Mesenchymal stem cell (in vitro differentiated cells and primary cell): ENCODE results near the gene FOXL1.
A peak's percentile ranks its signal among the peaks of the same experiment; 100 is the strongest.

Source experiments
- DNase-seq: peaks from one replicate; pipeline ENCODE4 v3.0.0-alpha.2; 2013
- H2AFZ ChIP-seq: one replicate; pipeline ENCODE4 v1.6.1; 2013; ENCODE audit warnings: low read depth, mild to moderate bottlenecking, control low read depth, inconsistent platforms, low read length, moderate library complexity
- H2AK5ac ChIP-seq: 2 replicates; pipeline ENCODE4 v1.6.1; 2013; ENCODE audit warnings: low read length, moderate library complexity, mild to moderate bottlenecking, inconsistent platforms; ENCODE audit not compliant: severe bottlenecking
- H2BK120ac ChIP-seq: one replicate; pipeline ENCODE4 v1.6.1; 2013; ENCODE audit warnings: low read depth, mild to moderate bottlenecking, inconsistent platforms, low read length, moderate library complexity
- H2BK12ac ChIP-seq, 2 experiments: one replicate each; pipeline ENCODE4 v1.6.1; 2013; ENCODE audit warnings: inconsistent platforms in 2 of 2, low read length in 2 of 2, mild to moderate bottlenecking in 2 of 2, moderate library complexity in 2 of 2, control low read depth in 1 of 2
- H2BK15ac ChIP-seq: one replicate; pipeline ENCODE4 v1.6.1; 2013; ENCODE audit warnings: mild to moderate bottlenecking, low read depth, inconsistent platforms; ENCODE audit not compliant: poor library complexity, severe bottlenecking
- H2BK5ac ChIP-seq: 2 replicates; pipeline ENCODE4 v1.6.1; 2013; ENCODE audit warnings: low read depth, mild to moderate bottlenecking, low read length, control low read depth, inconsistent platforms; ENCODE audit not compliant: poor library complexity, severe bottlenecking
- H3K14ac ChIP-seq, 2 experiments: one replicate each; pipeline ENCODE4 v1.6.1; 2013; ENCODE audit warnings: inconsistent platforms in 2 of 2, low read length in 2 of 2, control low read depth in 1 of 2, mild to moderate bottlenecking in 1 of 2, moderate library complexity in 1 of 2
- H3K18ac ChIP-seq, 2 experiments: one replicate each; pipeline ENCODE4 v1.6.1; 2013; ENCODE audit warnings: inconsistent platforms in 2 of 2, low read length in 2 of 2, control low read depth in 1 of 2, low read depth in 1 of 2, mild to moderate bottlenecking in 1 of 2
- H3K23ac ChIP-seq, 2 experiments: one replicate each; pipeline ENCODE4 v1.6.1; 2013; ENCODE audit warnings: inconsistent platforms in 2 of 2, low read length in 2 of 2, mild to moderate bottlenecking in 2 of 2, moderate library complexity in 2 of 2, control low read depth in 1 of 2
- H3K27ac ChIP-seq: 2 replicates; pipeline ENCODE4 v1.5.1; 2013; ENCODE audit warnings: mild to moderate bottlenecking, moderate library complexity, low read length, control low read depth, inconsistent platforms; ENCODE audit not compliant: poor library complexity, severe bottlenecking
- H3K27me3 ChIP-seq, 2 experiments: 2 replicates each; pipeline versions ENCODE4 v1.6.1 to v1.7.0; 2013; ENCODE audit warnings: low read length in 2 of 2, mild to moderate bottlenecking in 2 of 2, moderate library complexity in 2 of 2, control low read depth in 1 of 2, inconsistent platforms in 1 of 2; ENCODE audit not compliant: control insufficient read depth in 1 of 2, insufficient read depth in 1 of 2
- H3K36me3 ChIP-seq, 2 experiments: 2 replicates each; pipeline versions ENCODE4 v1.6.1 to v1.7.0; 2013; ENCODE audit warnings: low read length in 2 of 2, control low read depth in 1 of 2, inconsistent platforms in 1 of 2, low read depth in 1 of 2, mild to moderate bottlenecking in 1 of 2; ENCODE audit not compliant: insufficient read depth in 2 of 2, control insufficient read depth in 1 of 2
- H3K4ac ChIP-seq, 2 experiments: one replicate each; pipeline ENCODE4 v1.6.1; 2013; ENCODE audit warnings: inconsistent platforms in 2 of 2, low read length in 2 of 2, mild to moderate bottlenecking in 2 of 2, moderate library complexity in 2 of 2, control low read depth in 1 of 2, low read depth in 1 of 2
- H3K4me1 ChIP-seq: 2 replicates; pipeline ENCODE4 v1.6.1; 2013; ENCODE audit warnings: low read depth, low read length, control low read depth; ENCODE audit not compliant: control insufficient read depth, insufficient read depth
- H3K4me2 ChIP-seq: 2 replicates; pipeline ENCODE4 v1.6.1; 2013; ENCODE audit warnings: low read length, mild to moderate bottlenecking, inconsistent platforms; ENCODE audit not compliant: poor library complexity, severe bottlenecking
- H3K4me3 ChIP-seq, 2 experiments: 2 replicates each; pipeline versions ENCODE4 v1.5.1 to v1.7.0; 2013; ENCODE audit warnings: low read length in 2 of 2, mild to moderate bottlenecking in 2 of 2, control low read depth in 1 of 2, low read depth in 1 of 2; ENCODE audit not compliant: insufficient read depth in 1 of 2
- H3K79me1 ChIP-seq: replicated peaks from 2 replicates; pipeline ENCODE4 v1.6.1; 2013; ENCODE audit warnings: mild to moderate bottlenecking, control low read depth, low read length, inconsistent platforms; ENCODE audit not compliant: poor library complexity, severe bottlenecking
- H3K9ac ChIP-seq: 2 replicates; pipeline ENCODE4 v1.7.0; 2013; ENCODE audit warnings: mild to moderate bottlenecking, low read length, moderate library complexity
- H3K9me3 ChIP-seq: 2 replicates; pipeline ENCODE4 v1.7.0; 2013; ENCODE audit warnings: mild to moderate bottlenecking, low read length; ENCODE audit not compliant: control insufficient read depth
- H4K8ac ChIP-seq: one replicate; pipeline ENCODE4 v1.6.1; 2013; ENCODE audit warnings: inconsistent platforms, mild to moderate bottlenecking, low read length, moderate library complexity
- H4K91ac ChIP-seq: one replicate; pipeline ENCODE4 v1.6.1; 2013; ENCODE audit warnings: mild to moderate bottlenecking, low read length, inconsistent platforms
- WGBS: methylation state at CpG from one replicate; pipeline ENCODE4 v1.1.7; 2013; ENCODE audit warnings: mixed read lengths; 5-methylcytosine and 5-hydroxymethylcytosine counted together

FOXL1 gene

DNA sequence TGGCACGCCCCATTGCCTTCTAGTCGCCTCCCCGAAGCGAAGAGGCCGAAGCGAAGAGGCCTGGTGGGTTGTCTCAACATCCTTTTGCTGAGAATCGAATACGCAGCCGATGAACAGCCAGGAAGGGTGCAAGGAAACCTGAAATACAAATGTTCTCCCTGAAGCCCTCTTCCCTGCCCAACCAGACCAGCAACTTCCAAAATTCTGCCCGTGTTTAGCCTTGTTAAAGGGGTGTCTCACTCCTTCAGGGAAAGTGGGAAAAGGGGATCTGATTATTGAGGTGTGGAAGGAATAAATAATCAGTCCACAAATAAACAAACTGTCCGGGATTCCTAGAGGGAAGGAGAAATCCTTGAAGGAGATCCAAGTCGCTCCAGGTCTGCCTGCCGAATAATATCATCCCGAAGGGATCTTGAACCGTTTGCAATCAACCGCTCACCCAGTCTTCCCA is 13.1 kb upstream of the FOXL1 start:
- Histone ChIP-seq H4K91ac (no peak overlapping the region), H2BK5ac (peak overlapping the region; percentile 75), H3K9me3 (no peaks in the 10 kb centered on the region), H3K4me2 (peak overlapping the region; percentile 95), H3K18ac (no peak overlapping the region), H3K36me3 (peaks cover 0 to 12% of the 10 kb centered on the region in 2 experiments), H3K9ac (peak overlapping the region; percentile 42), H2BK15ac (peak overlapping the region; percentile 7), H2BK120ac (no peak overlapping the region), H3K79me1 (peaks cover 4% of the 10 kb centered on the region), H2AFZ (no peak overlapping the region), H4K8ac (no peak overlapping the region), H3K23ac (no peak overlapping the region), H3K4me1 (peaks cover 6% of the 10 kb centered on the region), H2AK5ac (no peak overlapping the region), H3K4ac (peak overlapping the region in 1 of 2 experiments; percentile 79), H3K27ac (peak overlapping the region; percentile 79), H2BK12ac (peak overlapping the region in 1 of 2 experiments; percentile 31), H3K27me3 (peaks cover 0 to 56% of the 10 kb centered on the region in 2 experiments), H3K14ac (no peak overlapping the region), H3K4me3 (peak overlapping the region; percentile 54 to 73)
- 25% methylated on average over 15 of the region's 16 CpGs for WGBS
- DNase-seq: no peak

DNA sequence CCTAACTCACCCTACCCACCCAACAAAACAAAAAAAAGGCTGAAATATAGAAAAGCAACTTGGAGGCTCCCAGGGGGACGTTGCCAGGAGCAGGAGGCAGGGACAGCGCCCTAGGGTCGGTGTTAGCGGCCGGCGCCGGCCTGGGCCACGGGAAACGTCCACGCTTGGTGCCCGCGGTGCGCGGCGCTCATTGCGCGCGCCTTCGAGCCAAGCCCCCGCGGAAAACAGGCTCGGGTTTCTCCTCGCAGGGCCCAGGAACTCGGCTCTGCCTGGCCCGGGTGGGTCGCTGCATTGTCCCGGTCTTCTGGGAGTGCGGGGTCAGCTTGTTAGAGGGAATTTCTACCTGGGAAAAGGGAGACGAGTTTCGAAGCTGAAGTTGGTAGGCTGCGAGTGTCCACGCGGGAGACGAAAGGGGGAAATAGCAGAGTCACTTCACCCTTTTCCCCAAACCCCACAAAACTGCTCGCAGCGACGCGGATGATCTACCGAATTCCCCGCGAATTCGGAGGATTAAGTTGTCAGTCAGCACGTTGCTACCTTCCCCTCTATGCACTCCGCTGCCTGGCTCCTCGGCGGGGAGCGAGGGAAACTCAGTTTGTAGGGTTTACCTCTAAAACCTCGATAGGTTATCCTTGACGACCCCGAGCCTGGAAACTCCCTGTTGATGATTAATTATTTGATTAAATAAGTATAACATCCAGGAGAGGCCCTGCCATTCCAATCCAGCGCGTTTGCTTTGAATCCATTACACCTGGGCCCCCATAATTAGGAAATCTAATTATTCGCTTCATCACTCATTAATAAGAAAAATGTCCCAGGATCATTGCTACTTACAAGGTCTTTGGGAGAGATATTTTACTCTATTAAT is 12.5 kb upstream of the FOXL1 start:
- no peak overlapping the region for H2AFZ ChIP-seq
- peak overlapping the region; percentile 82 for H2BK15ac ChIP-seq
- H2BK120ac ChIP-seq: peak overlapping the region; percentile 61
- H3K79me1 ChIP-seq: peaks cover 4% of the 10 kb centered on the region
- H4K8ac ChIP-seq: peak overlapping the region; percentile 15
- H3K14ac ChIP-seq: peak overlapping the region in 1 of 2 experiments; percentile 30
- peak overlapping the region; percentile 75 for H2BK5ac ChIP-seq
- peak overlapping the region in 1 of 2 experiments; percentile 66 for H2BK12ac ChIP-seq
- H3K4me3 ChIP-seq: peak overlapping the region; percentile 54 to 73
- H4K91ac ChIP-seq: no peak overlapping the region
- H3K27me3 ChIP-seq: peaks cover 0 to 60% of the 10 kb centered on the region in 2 experiments
- H3K4me1 ChIP-seq: peaks cover 6% of the 10 kb centered on the region
- DNase-seq: no peak
- 6% methylated on average over 35 of the region's 53 CpGs for WGBS
- H3K36me3 ChIP-seq: peaks cover 0 to 12% of the 10 kb centered on the region in 2 experiments
- H3K4ac ChIP-seq: no peak overlapping the region
- H3K27ac ChIP-seq: peak overlapping the region; percentile 84
- peak overlapping the region; percentile 42 for H3K9ac ChIP-seq
- H3K18ac ChIP-seq: peak overlapping the region in 1 of 2 experiments; percentile 80
- H3K23ac ChIP-seq: peak overlapping the region; percentile 79 to 85
- peak overlapping the region; percentile 95 for H3K4me2 ChIP-seq
- H3K9me3 ChIP-seq: no peaks in the 10 kb centered on the region
- no peak overlapping the region for H2AK5ac ChIP-seq

DNA sequence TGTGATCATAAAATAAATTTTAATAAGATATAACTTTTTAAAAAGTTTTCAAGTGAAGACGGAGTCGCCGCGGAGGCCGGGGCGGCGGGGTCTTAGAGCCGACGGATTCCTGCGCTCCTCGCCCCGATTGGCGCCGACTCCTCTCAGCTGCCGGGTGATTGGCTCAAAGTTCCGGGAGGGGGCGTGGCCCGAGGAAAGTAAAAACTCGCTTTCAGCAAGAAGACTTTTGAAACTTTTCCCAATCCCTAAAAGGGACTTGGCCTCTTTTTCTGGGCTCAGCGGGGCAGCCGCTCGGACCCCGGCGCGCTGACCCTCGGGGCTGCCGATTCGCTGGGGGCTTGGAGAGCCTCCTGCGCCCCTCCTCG is 11.8 kb upstream of the FOXL1 start, which contains the start of gene FOXC2:
FOXC2 (plus strand) TSS at position 229 of the 365 bp plus-strand sequence. CDS start 507 bp downstream, outside the sequence.
- peak within 1 kb of the TSS; percentile 64 for H4K8ac ChIP-seq
- peak within 1 kb of the TSS; percentile 95 for H3K4me2 ChIP-seq
- H3K27me3 ChIP-seq: peaks cover 0 to 59% of the 10 kb centered on the region in 2 experiments
- peak within 1 kb of the TSS; percentile 75 to 91 for H3K18ac ChIP-seq
- peak within 1 kb of the TSS; percentile 97 for H3K27ac ChIP-seq
- DNase-seq: peak; percentile 93
- peak within 1 kb of the TSS in 1 of 2 experiments; percentile 30 for H3K14ac ChIP-seq
- H3K9ac ChIP-seq: peak within 1 kb of the TSS; percentile 88
- peak within 1 kb of the TSS in 1 of 2 experiments; percentile 78 for H2BK12ac ChIP-seq
- peak within 1 kb of the TSS; percentile 90 for H2BK15ac ChIP-seq
- H3K23ac ChIP-seq: peak within 1 kb of the TSS; percentile 79 to 96
- peak within 1 kb of the TSS; percentile 75 for H4K91ac ChIP-seq
- WGBS: under 1% methylated on average over 27 of the region's 30 CpGs
- H3K4me3 ChIP-seq: peak within 1 kb of the TSS; percentile 86 to 90
- peaks cover 8% of the 10 kb centered on the region for H3K4me1 ChIP-seq
- peak within 1 kb of the TSS; percentile 79 for H2BK120ac ChIP-seq
- H3K4ac ChIP-seq: peak within 1 kb of the TSS; percentile 64 to 80
- peak within 1 kb of the TSS; percentile 72 for H2AK5ac ChIP-seq
- H3K9me3 ChIP-seq: no peaks in the 10 kb centered on the region
- H2AFZ ChIP-seq: no peak within 1 kb of the TSS
- peaks cover 0 to 18% of the 10 kb centered on the region in 2 experiments for H3K36me3 ChIP-seq
- H3K79me1 ChIP-seq: peaks cover 4% of the 10 kb centered on the region
- H2BK5ac ChIP-seq: peak within 1 kb of the TSS; percentile 86
